Gastrocnemius medialis (tissue), 4 donors: ENCODE data around the gene OR51B4. TPM values are rescaled to one million over a fixed set of nuclear protein-coding genes. Genes with fewer than 3 reads are reported as not detected.

Source experiments
- ATAC-seq, 2 donors: fragments of 150-250 bp; one replicate each; pipeline ENCODE4 v1.9.1; 2016
- DNase-seq, 2 donors: peaks; one replicate each; pipeline ENCODE4 v3.0.0-alpha.2; 2019
- H3K27ac ChIP-seq, 4 donors: fragments of 200-600 bp; sonication (generic); 1 replicate in 1 of 4; 2 replicates in 3 of 4; pipeline ENCODE4 v1.5.1; 2016 to 2018; ENCODE audit warnings: mild to moderate bottlenecking in 2 of 4, moderate library complexity in 1 of 4
- H3K27me3 ChIP-seq, 3 donors: fragments of 200-600 bp; sonication (generic) in 2 of 3; 1 replicate in 1 of 3; 2 replicates in 2 of 3; pipeline versions ENCODE4 v1.5.1 to v1.6.0; 2016 to 2019; ENCODE audit warnings: mild to moderate bottlenecking in 1 of 3, moderate library complexity in 1 of 3
- H3K36me3 ChIP-seq, 2 donors: fragments of 200-600 bp; sonication (generic) in 1 of 2; one replicate each; pipeline ENCODE4 v1.5.1; 2017 to 2018
- H3K4me1 ChIP-seq, 2 donors: fragments of 200-600 bp; sonication (generic) in 1 of 2; one replicate each; pipeline ENCODE4 v1.5.1; 2016 to 2017; ENCODE audit warnings: mild to moderate bottlenecking in 2 of 2
- H3K4me3 ChIP-seq, 4 donors: fragments of 200-600 bp; sonication (generic) in 3 of 4; 1 replicate in 1 of 4; 2 replicates in 3 of 4; pipeline ENCODE4 v1.5.1; 2016 to 2019; ENCODE audit warnings: mild to moderate bottlenecking in 2 of 4
- H3K9me3 ChIP-seq, 3 donors: fragments of 200-600 bp; sonication (generic) in 2 of 3; 1 replicate in 1 of 3; 2 replicates in 2 of 3; pipeline ENCODE4 v1.5.1; 2016 to 2019
- POLR2A ChIP-seq, 2 donors: fragments of 450-650 bp; IDR thresholded peaks; one replicate each; pipeline ENCODE4 v1.6.1; 2017; ENCODE audit warnings: antibody characterized with exemption in 2 of 2, mild to moderate bottlenecking in 2 of 2, moderate library complexity in 2 of 2
- in situ Hi-C, 4 donors: fragments of 200-750 bp; cut with MboI; loops; one replicate each; pipeline versions ENCODE4 v1.15.0 to v1.8.0; 2017; ENCODE audit warnings: low sequenced_read_pairs in 4 of 4
- intact Hi-C: fragments of 100-400 bp; cut with DNase I; formaldehyde crosslinking; loops from one replicate; pipeline ENCODE4 v1.15.1; 2023; ENCODE audit warnings: low total_unique reads
- total RNA-seq, 4 donors: library from RNA; depleted of rRNA; stranded (reverse); fragments of >200 nt; gene quantifications; one replicate each; pipeline versions ENCODE4 v1.1.0 to v1.2.3, GENCODE V29; 2016
- TF ChIP-seq, protein P1 (sequence below), 5 experiments: fragments of 450-650 bp in 3 of 5; fragments of 200-600 bp in 2 of 5; sonication (generic) in 2 of 5; IDR thresholded peaks in 4 of 5; conservative IDR thresholded peaks in 1 of 5; 1 replicate in 4 of 5; 2 replicates in 1 of 5; pipeline ENCODE4 v1.5.1; 2016 to 2019; ENCODE audit warnings: antibody characterized with exemption in 5 of 5, mild to moderate bottlenecking in 3 of 5, moderate library complexity in 3 of 5

OR51B4 gene
- total RNA-seq, 4 donors from 2014 or later: not detected

GRCh38 chr11:5252192-5252918, 49.4 kb downstream of the OR51B4 start:
- Histone ChIP-seq H3K4me1 (no peaks in the 10 kb centered on the region), H3K4me3 (no peak overlapping the region), H3K36me3 (no peaks in the 10 kb centered on the region), H3K27me3 (no peaks in the 10 kb centered on the region), H3K9me3 (no peaks in the 10 kb centered on the region), H3K27ac (no peak overlapping the region)
- DNase-seq (no peak), ATAC-seq (no peak)
- in situ Hi-C loops (no loop called here), intact Hi-C loops (no loop called here)
- TF ChIP-seq, protein P1, sequence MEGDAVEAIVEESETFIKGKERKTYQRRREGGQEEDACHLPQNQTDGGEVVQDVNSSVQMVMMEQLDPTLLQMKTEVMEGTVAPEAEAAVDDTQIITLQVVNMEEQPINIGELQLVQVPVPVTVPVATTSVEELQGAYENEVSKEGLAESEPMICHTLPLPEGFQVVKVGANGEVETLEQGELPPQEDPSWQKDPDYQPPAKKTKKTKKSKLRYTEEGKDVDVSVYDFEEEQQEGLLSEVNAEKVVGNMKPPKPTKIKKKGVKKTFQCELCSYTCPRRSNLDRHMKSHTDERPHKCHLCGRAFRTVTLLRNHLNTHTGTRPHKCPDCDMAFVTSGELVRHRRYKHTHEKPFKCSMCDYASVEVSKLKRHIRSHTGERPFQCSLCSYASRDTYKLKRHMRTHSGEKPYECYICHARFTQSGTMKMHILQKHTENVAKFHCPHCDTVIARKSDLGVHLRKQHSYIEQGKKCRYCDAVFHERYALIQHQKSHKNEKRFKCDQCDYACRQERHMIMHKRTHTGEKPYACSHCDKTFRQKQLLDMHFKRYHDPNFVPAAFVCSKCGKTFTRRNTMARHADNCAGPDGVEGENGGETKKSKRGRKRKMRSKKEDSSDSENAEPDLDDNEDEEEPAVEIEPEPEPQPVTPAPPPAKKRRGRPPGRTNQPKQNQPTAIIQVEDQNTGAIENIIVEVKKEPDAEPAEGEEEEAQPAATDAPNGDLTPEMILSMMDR (IDR thresholded peaks at IDR 0.05 in 4 of 5, conservative IDR thresholded peaks at IDR 0.05 in 1 of 5): no peak
- TF ChIP-seq POLR2A (IDR thresholded peaks at IDR 0.05): no peak

GRCh38 chr11:5251746-5252145, 50.0 kb downstream of the OR51B4 start:
- Histone ChIP-seq H3K4me1 (no peaks in the 10 kb centered on the region), H3K4me3 (no peak overlapping the region), H3K36me3 (no peaks in the 10 kb centered on the region), H3K27me3 (no peaks in the 10 kb centered on the region), H3K27ac (no peak overlapping the region), H3K9me3 (no peaks in the 10 kb centered on the region)
- ATAC-seq: no peak
- DNase-seq: no peak
- in situ Hi-C loops (no loop called here), intact Hi-C loops (no loop called here)
- no peak for TF ChIP-seq POLR2A (IDR thresholded peaks at IDR 0.05)
- TF ChIP-seq, protein P1 (IDR thresholded peaks at IDR 0.05 in 4 of 5, conservative IDR thresholded peaks at IDR 0.05 in 1 of 5): no peak

Other genes starting within 250 kb of the OR51B4 start
- gene OR52E2, start 242.3 kb downstream of the OR51B4 start, total RNA-seq: not detected
- gene OR52E1, start 232.4 kb downstream of the OR51B4 start, total RNA-seq: not detected
- not detected for gene OR52A5, start 163.6 kb downstream of the OR51B4 start, total RNA-seq
- not detected for gene OR52A1, start 147.2 kb downstream of the OR51B4 start, total RNA-seq
- not detected for gene OR51V1, start 101.3 kb downstream of the OR51B4 start, total RNA-seq
- gene HBB, start 74.9 kb downstream of the OR51B4 start, total RNA-seq: 100 to 1,000 TPM in 1 of 4 donors, 10 to 100 TPM in 2, 1 to 10 TPM in 1; 7.9 to 229 (median 35.3) TPM
- not detected for gene HBD, start 67.5 kb downstream of the OR51B4 start, total RNA-seq
- gene HBG1, start 52.1 kb downstream of the OR51B4 start, total RNA-seq: not detected
- not detected for gene HBG2, start 47.2 kb downstream of the OR51B4 start, total RNA-seq
- gene HBE1, start 32.0 kb downstream of the OR51B4 start, total RNA-seq: not detected
- not detected for gene OR51B2, start 22.4 kb upstream of the OR51B4 start, total RNA-seq
- not detected for gene OR51B5, start 41.6 kb upstream of the OR51B4 start, total RNA-seq
- not detected for gene OR51B6, start 49.6 kb upstream of the OR51B4 start, total RNA-seq
- not detected for gene OR51M1, start 81.9 kb upstream of the OR51B4 start, total RNA-seq
- not detected for gene OR51Q1, start 120.2 kb upstream of the OR51B4 start, total RNA-seq
- gene OR51I1, start 139.6 kb upstream of the OR51B4 start, total RNA-seq: not detected
- gene OR51I2, start 147.4 kb upstream of the OR51B4 start, total RNA-seq: not detected
- not detected for gene OR52D1, start 186.7 kb upstream of the OR51B4 start, total RNA-seq
- gene UBQLN3, start 208.0 kb upstream of the OR51B4 start, total RNA-seq: not detected
- under 1 TPM in 1 of 4 donors, not detected in 3; 0.25 TPM for gene UBQLNL, start 214.8 kb upstream of the OR51B4 start, total RNA-seq
- gene OR52H1, start 246.6 kb upstream of the OR51B4 start, total RNA-seq: not detected